ENCODE measurements around the gene PILRB.
A peak's percentile ranks its signal among the peaks of the same experiment; 100 is the strongest.

PILRB gene

GRCh38 chr7:100390286-100391009 lies 32.5 kb downstream of the PILRB start:
- Histone ChIP-seq H3K79me2 (ENCODE audit: insufficient read depth, low read depth) (no peaks in the 10 kb centered on the region), H3K36me3 (ENCODE audit: insufficient read depth) (no peaks in the 10 kb centered on the region), H3K4me3 (IDR thresholded peaks at IDR 0.05; ENCODE audit: insufficient read depth, low read depth, low read length) (no peak overlapping the region), H4K20me1 (ENCODE audit: insufficient read depth) (no peaks in the 10 kb centered on the region), H3K4me1 (ENCODE audit: low read depth, poor library complexity, severe bottlenecking) (peaks cover 7% of the 10 kb centered on the region), H3K4me2 (no peak overlapping the region), H3K27ac (no peak overlapping the region), H3K9ac (no peak overlapping the region), H3K27me3 (ENCODE audit: insufficient read depth, low read depth) (peaks cover 5% of the 10 kb centered on the region; the same call in 1 of the 2 replicates), H2AFZ (ENCODE audit: low read depth) (no peak overlapping the region)
- no peak for TF ChIP-seq CTCF (conservative IDR thresholded peaks at IDR 0.05; ENCODE audit: low read depth, low read length)

GRCh38 chr7:100393233-100393905 lies 35.5 kb downstream of the PILRB start:
- Histone ChIP-seq H3K9ac (no peak overlapping the region), H3K4me1 (ENCODE audit: low read depth, poor library complexity, severe bottlenecking) (peaks cover 34% of the 10 kb centered on the region), H3K36me3 (ENCODE audit: insufficient read depth) (no peaks in the 10 kb centered on the region)

GRCh38 chr7:100394077-100394476 lies 36.2 kb downstream of the PILRB start:
- no peak overlapping the region for H3K27ac ChIP-seq
- H3K27me3 ChIP-seq (ENCODE audit: insufficient read depth, low read depth): peaks cover 19% of the 10 kb centered on the region
- no peaks in the 10 kb centered on the region for H3K79me2 ChIP-seq (ENCODE audit: insufficient read depth, low read depth)
- H4K20me1 ChIP-seq (ENCODE audit: insufficient read depth): no peaks in the 10 kb centered on the region
- TF ChIP-seq CTCF (conservative IDR thresholded peaks at IDR 0.05; ENCODE audit: low read depth, low read length): no peak
- H3K4me3 ChIP-seq (IDR thresholded peaks at IDR 0.05; ENCODE audit: insufficient read depth, low read depth, low read length): no peak overlapping the region
- no peak overlapping the region for H3K9ac ChIP-seq
- peaks cover 34% of the 10 kb centered on the region for H3K4me1 ChIP-seq (ENCODE audit: low read depth, poor library complexity, severe bottlenecking)
- no peak overlapping the region for H3K4me2 ChIP-seq
- H2AFZ ChIP-seq (ENCODE audit: low read depth): no peak overlapping the region
- H3K36me3 ChIP-seq (ENCODE audit: insufficient read depth): no peaks in the 10 kb centered on the region

More at GRCh38 chr7:100393233-100393905, 35.5 kb downstream of the PILRB start:
- no peak overlapping the region for H3K4me2 ChIP-seq
- H2AFZ ChIP-seq (ENCODE audit: low read depth): no peak overlapping the region
- H3K79me2 ChIP-seq (ENCODE audit: insufficient read depth, low read depth): no peaks in the 10 kb centered on the region
- TF ChIP-seq CTCF (conservative IDR thresholded peaks at IDR 0.05; ENCODE audit: low read depth, low read length): no peak
- H3K4me3 ChIP-seq (IDR thresholded peaks at IDR 0.05; ENCODE audit: insufficient read depth, low read depth, low read length): no peak overlapping the region
- no peaks in the 10 kb centered on the region for H4K20me1 ChIP-seq (ENCODE audit: insufficient read depth)
- H3K27me3 ChIP-seq (ENCODE audit: insufficient read depth, low read depth): peaks cover 13% of the 10 kb centered on the region
- no peak overlapping the region for H3K27ac ChIP-seq

- Histone ChIP-seq H3K27me3 (ENCODE audit: insufficient read depth, low read depth) (peaks cover 29% of the 10 kb centered on the region), H3K9ac (no peak overlapping the region), H3K4me1 (ENCODE audit: low read depth, poor library complexity, severe bottlenecking) (peaks cover 34% of the 10 kb centered on the region), H3K36me3 (ENCODE audit: insufficient read depth) (no peaks in the 10 kb centered on the region), H4K20me1 (ENCODE audit: insufficient read depth) (no peaks in the 10 kb centered on the region), H3K79me2 (ENCODE audit: insufficient read depth, low read depth) (no peaks in the 10 kb centered on the region), H2AFZ (ENCODE audit: low read depth) (no peak overlapping the region), H3K4me3 (IDR thresholded peaks at IDR 0.05; ENCODE audit: insufficient read depth, low read depth, low read length) (no peak overlapping the region), H3K4me2 (peak overlapping the region; percentile 85), H3K27ac (peak overlapping the region; percentile 55)
- TF ChIP-seq CTCF (conservative IDR thresholded peaks at IDR 0.05; ENCODE audit: low read depth, low read length): no peak
Observed at GRCh38 chr7:100396421-100396982, 38.6 kb downstream of the PILRB start.

Data from KMS-11 (cell line).